NB4 (cell line): ENCODE results near the gene PTPRK.

Experiments used
- POLR2A ChIP-seq: IDR thresholded peaks from 2 replicates; pipeline ENCODE4 v1.6.1; 2011; ENCODE audit warnings: mild to moderate bottlenecking; ENCODE audit not compliant: insufficient read length; ENCODE audit errors: extremely low read depth
- TF ChIP-seq, protein P1 (sequence below): IDR thresholded peaks from one replicate; pipeline ENCODE4 v1.5.1; 2012; ENCODE audit warnings: low read depth, low read length

DNA sequence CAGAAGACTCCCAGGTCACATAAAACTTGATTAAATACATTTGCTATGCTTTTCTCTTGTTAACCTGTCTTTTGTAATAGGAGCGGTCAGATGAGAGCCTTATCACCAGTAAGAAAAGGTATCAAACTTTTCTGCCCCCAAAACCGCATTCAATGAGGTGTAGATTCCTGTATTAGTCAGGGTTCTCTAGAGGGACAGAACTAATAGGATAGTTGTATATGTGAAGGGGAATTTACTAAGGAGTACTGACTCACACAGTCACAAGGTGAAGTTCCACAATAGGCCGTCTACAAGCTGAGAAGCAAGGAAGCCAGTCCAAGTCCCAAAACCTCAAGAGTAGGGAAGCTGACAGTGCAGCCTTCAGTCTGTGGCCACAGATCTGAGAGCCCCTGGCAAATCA, 32.7 kb downstream of the PTPRK start:
- TF ChIP-seq, protein P1, sequence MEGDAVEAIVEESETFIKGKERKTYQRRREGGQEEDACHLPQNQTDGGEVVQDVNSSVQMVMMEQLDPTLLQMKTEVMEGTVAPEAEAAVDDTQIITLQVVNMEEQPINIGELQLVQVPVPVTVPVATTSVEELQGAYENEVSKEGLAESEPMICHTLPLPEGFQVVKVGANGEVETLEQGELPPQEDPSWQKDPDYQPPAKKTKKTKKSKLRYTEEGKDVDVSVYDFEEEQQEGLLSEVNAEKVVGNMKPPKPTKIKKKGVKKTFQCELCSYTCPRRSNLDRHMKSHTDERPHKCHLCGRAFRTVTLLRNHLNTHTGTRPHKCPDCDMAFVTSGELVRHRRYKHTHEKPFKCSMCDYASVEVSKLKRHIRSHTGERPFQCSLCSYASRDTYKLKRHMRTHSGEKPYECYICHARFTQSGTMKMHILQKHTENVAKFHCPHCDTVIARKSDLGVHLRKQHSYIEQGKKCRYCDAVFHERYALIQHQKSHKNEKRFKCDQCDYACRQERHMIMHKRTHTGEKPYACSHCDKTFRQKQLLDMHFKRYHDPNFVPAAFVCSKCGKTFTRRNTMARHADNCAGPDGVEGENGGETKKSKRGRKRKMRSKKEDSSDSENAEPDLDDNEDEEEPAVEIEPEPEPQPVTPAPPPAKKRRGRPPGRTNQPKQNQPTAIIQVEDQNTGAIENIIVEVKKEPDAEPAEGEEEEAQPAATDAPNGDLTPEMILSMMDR = no peak
- no peak for TF ChIP-seq POLR2A
